ENCODE data around the gene FSTL4.

Gene FSTL4

GRCh38 chr5:133203317-133204305, 408.7 kb downstream of the FSTL4 start:
- Histone ChIP-seq H3K27me3 (ENCODE audit: insufficient read depth, low read length) (no peaks in the 10 kb centered on the region; the same call in 1 of the 2 replicates), H3K27ac (ENCODE audit: low read depth, low read length, poor library complexity, severe bottlenecking) (no peak overlapping the region), H3K9ac (ENCODE audit: low read length) (no peak overlapping the region), H2AFZ (ENCODE audit: low read length) (no peak overlapping the region), H3K9me2 (ENCODE audit: low read depth, low read length) (no peaks in the 10 kb centered on the region), H3K9me3 (ENCODE audit: low read length) (no peaks in the 10 kb centered on the region), H3F3A (ENCODE audit: insufficient read depth, low read length) (no peaks in the 10 kb centered on the region), H3K79me2 (ENCODE audit: insufficient read depth, low read length) (no peaks in the 10 kb centered on the region), H4K20me1 (ENCODE audit: insufficient read depth, low read length) (no peaks in the 10 kb centered on the region), H3K4me2 (ENCODE audit: low read length) (no peak overlapping the region), H3K4me1 (ENCODE audit: insufficient read depth, low read length, severe bottlenecking) (peaks cover 4% of the 10 kb centered on the region), H3K36me3 (ENCODE audit: insufficient read depth, low read length) (no peaks in the 10 kb centered on the region), H3K4me3 (ENCODE audit: low read depth, low read length, poor library complexity, severe bottlenecking) (no peak overlapping the region)
- TF ChIP-seq EZH2 (IDR thresholded peaks at IDR 0.05; ENCODE audit: borderline replicate concordance, low read length) (no peak), CTCF (IDR thresholded peaks at IDR 0.05; ENCODE audit: low read length) (no peak)

- Histone ChIP-seq H3F3A (ENCODE audit: insufficient read depth, low read length) (no peaks in the 10 kb centered on the region), H3K27ac (ENCODE audit: low read depth, low read length, poor library complexity, severe bottlenecking) (no peak overlapping the region), H3K36me3 (ENCODE audit: insufficient read depth, low read length) (no peaks in the 10 kb centered on the region), H3K4me3 (ENCODE audit: low read depth, low read length, poor library complexity, severe bottlenecking) (no peak overlapping the region), H3K79me2 (ENCODE audit: insufficient read depth, low read length) (no peaks in the 10 kb centered on the region), H3K9me3 (ENCODE audit: low read length) (no peaks in the 10 kb centered on the region), H4K20me1 (ENCODE audit: insufficient read depth, low read length) (no peaks in the 10 kb centered on the region), H3K9ac (ENCODE audit: low read length) (no peak overlapping the region), H3K4me2 (ENCODE audit: low read length) (no peak overlapping the region), H3K9me2 (ENCODE audit: low read depth, low read length) (no peaks in the 10 kb centered on the region), H3K27me3 (ENCODE audit: insufficient read depth, low read length) (no peaks in the 10 kb centered on the region; the same call in 1 of the 2 replicates), H3K4me1 (ENCODE audit: insufficient read depth, low read length, severe bottlenecking) (peaks cover 4% of the 10 kb centered on the region), H2AFZ (ENCODE audit: low read length) (no peak overlapping the region)
- no peak for TF ChIP-seq EZH2 (IDR thresholded peaks at IDR 0.05; ENCODE audit: borderline replicate concordance, low read length)
Observed at GRCh38 chr5:133202066-133202665, 410.2 kb downstream of the FSTL4 start.

GRCh38 chr5:133201310-133201709, 411.0 kb downstream of the FSTL4 start:
- Histone ChIP-seq H3K4me3 (ENCODE audit: low read depth, low read length, poor library complexity, severe bottlenecking) (no peak overlapping the region), H3K9ac (ENCODE audit: low read length) (no peak overlapping the region), H3K27me3 (ENCODE audit: insufficient read depth, low read length) (no peaks in the 10 kb centered on the region; the same call in 1 of the 2 replicates), H3K4me2 (ENCODE audit: low read length) (no peak overlapping the region), H3F3A (ENCODE audit: insufficient read depth, low read length) (no peaks in the 10 kb centered on the region), H3K9me3 (ENCODE audit: low read length) (no peaks in the 10 kb centered on the region), H3K79me2 (ENCODE audit: insufficient read depth, low read length) (no peaks in the 10 kb centered on the region), H3K36me3 (ENCODE audit: insufficient read depth, low read length) (no peaks in the 10 kb centered on the region), H4K20me1 (ENCODE audit: insufficient read depth, low read length) (no peaks in the 10 kb centered on the region), H3K27ac (ENCODE audit: low read depth, low read length, poor library complexity, severe bottlenecking) (no peak overlapping the region), H3K9me2 (ENCODE audit: low read depth, low read length) (no peaks in the 10 kb centered on the region), H3K4me1 (ENCODE audit: insufficient read depth, low read length, severe bottlenecking) (peaks cover 4% of the 10 kb centered on the region), H2AFZ (ENCODE audit: low read length) (no peak overlapping the region)
- TF ChIP-seq EZH2 (IDR thresholded peaks at IDR 0.05; ENCODE audit: borderline replicate concordance, low read length) (no peak), CTCF (IDR thresholded peaks at IDR 0.05; ENCODE audit: low read length) (no peak)
